ENCODE measurements around the gene CRHR2.

GRCh38 chr7:30722671-30723070, 40.4 kb upstream of the CRHR2 start:
- TF ChIP-seq POLR2A (IDR thresholded peaks at IDR 0.05), result no peak
- no peak for TF ChIP-seq CTCF (IDR thresholded peaks at IDR 0.05)

Data from sigmoid colon (tissue), 3 donors.